Sigmoid colon (tissue), 7 donors: ENCODE data around the gene PDE3B. TPM values are rescaled to one million over a fixed set of nuclear protein-coding genes. Genes with fewer than 3 reads are reported as not detected.
A peak's percentile ranks its signal among the peaks of the same experiment; 100 is the strongest.
"Not testable (repeated sequence)": the region's sequence is repeated elsewhere in the genome, so short reads cannot be mapped to it uniquely, and the experiment has no call there.

Source experiments
- DNase-seq: peaks from one replicate; pipeline ENCODE4 v3.0.0-alpha.2; 2019
- H3K27ac ChIP-seq, 4 donors: fragments of 200-600 bp; sonication (generic); one replicate each; pipeline ENCODE4 v1.5.1; 2016 to 2019; ENCODE audit warnings: mild to moderate bottlenecking in 1 of 4
- H3K27me3 ChIP-seq, 3 donors: fragments of 200-600 bp; sonication (generic); one replicate each; pipeline ENCODE4 v1.5.1; 2019; ENCODE audit warnings: mild to moderate bottlenecking in 1 of 3
- H3K36me3 ChIP-seq, 4 donors: fragments of 200-600 bp; sonication (generic); one replicate each; pipeline ENCODE4 v1.5.1; 2016 to 2019
- H3K4me1 ChIP-seq, 4 donors: fragments of 200-600 bp; sonication (generic); one replicate each; pipeline ENCODE4 v1.5.1; 2017 to 2019
- H3K4me3 ChIP-seq, 4 donors: fragments of 200-600 bp; sonication (generic); one replicate each; pipeline ENCODE4 v1.5.1; 2017 to 2019; ENCODE audit warnings: mild to moderate bottlenecking in 2 of 4, moderate library complexity in 1 of 4
- H3K9me3 ChIP-seq, 4 donors: fragments of 200-600 bp in 3 of 4; sonication (generic) in 3 of 4; one replicate each; pipeline versions ENCODE4 v1.5.1 to v1.6.1; 2013 to 2019
- EP300 ChIP-seq, 4 donors: sonication (generic); formaldehyde crosslinking; IDR thresholded peaks; one replicate each; pipeline ENCODE4 v1.6.1; 2017; ENCODE audit warnings: antibody characterized with exemption in 4 of 4
- POLR2A ChIP-seq, 2 donors: fragments of 450-650 bp; IDR thresholded peaks; one replicate each; pipeline ENCODE4 v1.6.1; 2016; ENCODE audit warnings: antibody characterized with exemption in 2 of 2, mild to moderate bottlenecking in 2 of 2, moderate library complexity in 2 of 2
- POLR2AphosphoS5 ChIP-seq, 4 donors: sonication (generic); formaldehyde crosslinking; IDR thresholded peaks; one replicate each; pipeline ENCODE4 v1.6.1; 2017; ENCODE audit warnings: antibody characterized with exemption in 4 of 4
- WGBS, 2 donors: extraction: QIAGEN DNeasy Blood & Tissue Kit; methylation state at CpG; one replicate each; pipeline ENCODE4 v1.1.7; 2013; 5-methylcytosine and 5-hydroxymethylcytosine counted together
- intact Hi-C: fragments of 100-400 bp; cut with DNase I; formaldehyde crosslinking; loops from one replicate; pipeline ENCODE4 v1.15.1; 2023
- polyA plus RNA-seq, 3 donors: library from polyadenylated mRNA; stranded (reverse); fragments of 200-250 nt; gene quantifications; one replicate each; pipeline ENCODE4 v1.2.3, GENCODE V29; 2013
- total RNA-seq, 4 donors: library from RNA; depleted of rRNA; stranded (reverse); fragments of >200 nt; gene quantifications; one replicate each; pipeline ENCODE4 v1.1.0, GENCODE V29; 2016
- TF ChIP-seq, protein P1 (sequence below), 4 experiments: fragments of 450-650 bp in 3 of 4; fragments of 200-600 bp in 1 of 4; IDR thresholded peaks; one replicate each; pipeline ENCODE4 v1.5.1; 2016 to 2019; ENCODE audit warnings: antibody characterized with exemption in 4 of 4, mild to moderate bottlenecking in 3 of 4, moderate library complexity in 2 of 4
- donor health status: healthy with polysubstance abuse.
- donor health status: Bipolar disorder and iron deficiency.
- donor health status: healthy.

The PDE3B gene
- total and polyA plus RNA-seq, 7 donors: 1.2 to 132 (median 78.3) TPM

DNA sequence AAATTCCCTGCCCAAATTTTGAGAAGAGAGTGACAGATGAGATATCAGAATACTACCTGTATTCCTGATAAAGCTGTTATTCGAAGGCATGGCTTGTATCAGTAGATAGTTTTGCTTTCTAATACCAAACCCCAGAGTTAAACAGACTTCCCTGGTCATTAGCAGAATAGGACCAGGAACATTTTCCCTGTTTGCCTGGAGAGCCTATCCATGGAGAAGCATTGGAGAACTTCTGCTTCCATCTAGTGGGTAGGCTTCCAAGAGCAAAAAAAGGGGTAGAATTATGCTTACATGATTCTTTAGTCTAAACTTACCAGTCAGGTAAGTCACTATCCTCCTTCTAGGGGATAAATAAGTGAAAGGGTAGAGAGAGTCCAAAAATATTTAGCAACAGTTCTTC is 14.2 kb downstream of the PDE3B start:
- no peak overlapping the region for H3K27ac ChIP-seq
- no peak for TF ChIP-seq POLR2AphosphoS5 (IDR thresholded peaks at IDR 0.05)
- TF ChIP-seq EP300 (IDR thresholded peaks at IDR 0.05): no peak
- TF ChIP-seq POLR2A (IDR thresholded peaks at IDR 0.05): no peak
- TF ChIP-seq, protein P1, sequence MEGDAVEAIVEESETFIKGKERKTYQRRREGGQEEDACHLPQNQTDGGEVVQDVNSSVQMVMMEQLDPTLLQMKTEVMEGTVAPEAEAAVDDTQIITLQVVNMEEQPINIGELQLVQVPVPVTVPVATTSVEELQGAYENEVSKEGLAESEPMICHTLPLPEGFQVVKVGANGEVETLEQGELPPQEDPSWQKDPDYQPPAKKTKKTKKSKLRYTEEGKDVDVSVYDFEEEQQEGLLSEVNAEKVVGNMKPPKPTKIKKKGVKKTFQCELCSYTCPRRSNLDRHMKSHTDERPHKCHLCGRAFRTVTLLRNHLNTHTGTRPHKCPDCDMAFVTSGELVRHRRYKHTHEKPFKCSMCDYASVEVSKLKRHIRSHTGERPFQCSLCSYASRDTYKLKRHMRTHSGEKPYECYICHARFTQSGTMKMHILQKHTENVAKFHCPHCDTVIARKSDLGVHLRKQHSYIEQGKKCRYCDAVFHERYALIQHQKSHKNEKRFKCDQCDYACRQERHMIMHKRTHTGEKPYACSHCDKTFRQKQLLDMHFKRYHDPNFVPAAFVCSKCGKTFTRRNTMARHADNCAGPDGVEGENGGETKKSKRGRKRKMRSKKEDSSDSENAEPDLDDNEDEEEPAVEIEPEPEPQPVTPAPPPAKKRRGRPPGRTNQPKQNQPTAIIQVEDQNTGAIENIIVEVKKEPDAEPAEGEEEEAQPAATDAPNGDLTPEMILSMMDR (IDR thresholded peaks at IDR 0.05): no peak
- 94 to 97% methylated on average over 1 of the region's 1 CpG for WGBS, 2 donors
- no peaks in the 10 kb centered on the region for H3K27me3 ChIP-seq
- no peaks in the 10 kb centered on the region for H3K9me3 ChIP-seq
- intact Hi-C loops: no loop called here
- no peak overlapping the region for H3K4me3 ChIP-seq
- H3K36me3 ChIP-seq: peaks cover 0 to 15% (median 2%) of the 10 kb centered on the region in 4 donors
- DNase-seq: no peak
- H3K4me1 ChIP-seq: peaks cover 0 to 54% (median 10%) of the 10 kb centered on the region in 4 donors

DNA sequence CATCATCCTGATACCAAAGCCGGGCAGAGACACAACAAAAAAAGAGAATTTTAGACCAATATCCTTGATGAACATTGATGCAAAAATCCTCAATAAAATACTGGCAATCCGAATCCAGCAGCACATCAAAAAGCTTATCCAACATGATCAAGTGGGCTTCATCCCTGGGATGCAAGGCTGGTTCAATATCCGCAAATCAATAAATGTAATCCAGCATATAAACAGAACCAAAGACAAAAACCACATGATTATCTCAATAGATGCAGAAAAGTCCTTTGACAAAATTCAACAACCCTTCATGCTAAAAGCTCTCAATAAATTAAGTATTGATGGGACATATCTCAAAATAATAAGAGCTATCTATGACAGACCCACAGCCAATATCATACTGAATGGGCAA is 21.3 kb downstream of the PDE3B start:
- not testable (repeated sequence) for H3K27ac ChIP-seq
- WGBS, 2 donors: 90 to 96% methylated on average over 3 of the region's 3 CpGs

DNA sequence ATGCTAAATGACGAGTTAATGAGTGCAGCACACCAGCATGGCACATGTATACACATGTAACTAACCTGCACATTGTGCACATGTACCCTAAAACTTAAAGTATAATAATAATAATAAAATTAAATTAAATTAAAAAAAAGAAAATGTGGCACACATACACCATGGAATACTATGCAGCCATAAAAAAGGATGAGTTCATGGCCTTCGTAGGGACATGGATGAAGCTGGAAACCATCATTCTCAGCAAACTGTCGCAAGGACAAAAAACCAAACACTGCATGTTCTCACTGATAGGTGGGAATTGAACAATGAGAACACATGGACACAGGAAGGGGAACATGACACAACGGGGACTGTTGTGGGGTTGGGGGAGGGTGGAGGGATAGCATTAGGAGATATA is 23.7 kb downstream of the PDE3B start:
- H3K36me3 ChIP-seq, intact Hi-C loops, DNase-seq, H3K9me3 ChIP-seq, H3K27me3 ChIP-seq, H3K4me3 ChIP-seq, H3K27ac ChIP-seq: not testable (repeated sequence)
- 93 to 95% methylated on average over 4 of the region's 4 CpGs for WGBS, 2 donors
- H3K4me1 ChIP-seq: peaks cover 0 to 27% (median 8%) of the 10 kb centered on the region in 4 donors

More for the DNA sequence above, 21.3 kb downstream of the PDE3B start:
- intact Hi-C loops, DNase-seq, H3K27me3 ChIP-seq, H3K4me3 ChIP-seq, H3K9me3 ChIP-seq: not testable (repeated sequence)
- peaks cover 0 to 15% (median 5%) of the 10 kb centered on the region in 4 donors for H3K4me1 ChIP-seq
- peaks cover 0 to 12% (median 2%) of the 10 kb centered on the region in 4 donors for H3K36me3 ChIP-seq

DNA sequence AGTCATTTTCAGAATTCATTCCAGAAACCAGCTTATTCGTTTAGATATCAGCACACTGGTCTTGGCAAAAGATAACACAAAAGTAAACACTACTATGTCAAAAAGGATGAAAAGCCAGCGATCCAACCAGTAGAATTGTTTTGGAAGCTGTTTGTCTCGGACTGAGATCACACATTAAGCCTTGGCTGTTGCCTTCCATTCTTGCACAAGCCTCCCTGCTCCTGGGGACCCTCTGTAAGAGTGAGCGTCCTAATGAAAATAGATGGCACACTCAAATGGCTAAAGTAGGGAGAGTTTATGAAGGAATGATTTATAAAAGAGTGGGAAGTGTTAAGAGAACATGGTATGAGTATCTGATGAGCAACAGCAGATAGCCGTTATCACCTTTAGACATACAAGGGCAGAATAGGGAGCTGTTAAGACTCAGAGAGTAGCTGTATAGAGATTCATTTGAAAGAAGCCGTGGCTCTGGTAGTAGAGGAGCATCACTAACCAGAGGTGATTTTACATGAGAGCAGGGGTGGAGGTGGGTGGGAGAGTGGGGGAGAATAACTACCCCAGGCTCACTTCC is 25.2 kb downstream of the PDE3B start:
- 82 to 87% methylated on average over 6 of the region's 6 CpGs for WGBS, 2 donors
- H3K9me3 ChIP-seq: no peaks in the 10 kb centered on the region
- H3K27me3 ChIP-seq: no peaks in the 10 kb centered on the region
- H3K4me3 ChIP-seq: no peak overlapping the region
- intact Hi-C loops: no loop called here
- TF ChIP-seq, protein P1 (IDR thresholded peaks at IDR 0.05): no peak
- TF ChIP-seq EP300 (IDR thresholded peaks at IDR 0.05) (no peak), POLR2AphosphoS5 (IDR thresholded peaks at IDR 0.05) (no peak), POLR2A (IDR thresholded peaks at IDR 0.05) (no peak)
- no peaks in the 10 kb centered on the region for H3K36me3 ChIP-seq
- peaks cover 0 to 31% (median 9%) of the 10 kb centered on the region in 4 donors for H3K4me1 ChIP-seq
- peak overlapping the region in 1 of 4 donors; percentile 38 for H3K27ac ChIP-seq
- DNase-seq: no peak

DNA sequence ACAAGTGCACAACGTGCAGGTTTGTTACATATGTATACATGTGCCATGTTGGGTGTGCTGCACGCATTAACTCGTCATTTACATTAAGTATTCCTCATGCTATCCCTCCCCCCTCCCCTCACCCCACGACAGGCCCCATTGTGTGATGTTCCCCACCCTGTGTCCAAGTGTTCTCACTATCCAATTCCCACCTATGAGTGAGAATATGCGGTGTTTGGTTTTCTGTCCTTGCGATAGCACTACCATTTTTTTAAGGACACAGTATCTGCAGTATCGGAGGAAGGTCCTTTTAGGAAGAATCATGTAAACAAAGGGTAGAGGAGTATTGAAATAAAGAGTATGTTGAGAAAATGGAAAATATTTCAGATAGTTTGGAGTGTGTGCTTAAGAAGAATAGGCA is 25.9 kb downstream of the PDE3B start:
- Histone ChIP-seq H3K27me3 (no peaks in the 10 kb centered on the region), H3K4me1 (peaks cover 0 to 31% (median 9%) of the 10 kb centered on the region in 4 donors), H3K27ac (peak overlapping the region in 1 of 4 donors; percentile 38), H3K4me3 (no peak overlapping the region), H3K36me3 (no peaks in the 10 kb centered on the region), H3K9me3 (no peaks in the 10 kb centered on the region)
- TF ChIP-seq, protein P1 (IDR thresholded peaks at IDR 0.05): no peak
- TF ChIP-seq POLR2AphosphoS5 (IDR thresholded peaks at IDR 0.05) (no peak), POLR2A (IDR thresholded peaks at IDR 0.05) (no peak), EP300 (IDR thresholded peaks at IDR 0.05) (no peak)
- DNase-seq: no peak
- intact Hi-C loops: no loop called here
- WGBS, 2 donors: 91 to 95% methylated on average over 7 of the region's 7 CpGs

DNA sequence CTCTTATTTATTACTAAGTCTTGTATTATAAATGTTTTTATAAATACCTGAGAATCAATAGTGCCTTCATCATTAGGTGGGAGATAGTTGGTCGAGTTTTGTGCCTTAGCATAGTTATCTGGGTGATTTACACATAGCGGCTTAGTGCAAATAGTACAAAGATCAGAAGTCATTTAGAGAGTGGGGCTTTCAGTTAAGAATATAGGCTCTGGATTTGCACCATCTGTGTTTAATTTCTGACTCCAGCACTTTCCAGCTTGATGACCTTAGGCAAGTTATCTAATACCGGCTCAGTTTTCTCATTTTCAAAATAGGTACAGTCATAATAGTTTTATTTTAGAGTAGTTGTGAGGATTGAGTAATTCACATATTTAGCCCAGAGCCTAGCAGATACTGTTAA is 26.4 kb downstream of the PDE3B start:
- TF ChIP-seq, protein P1 (IDR thresholded peaks at IDR 0.05): no peak
- no peak for TF ChIP-seq POLR2A (IDR thresholded peaks at IDR 0.05)
- TF ChIP-seq EP300 (IDR thresholded peaks at IDR 0.05): no peak
- no peak for TF ChIP-seq POLR2AphosphoS5 (IDR thresholded peaks at IDR 0.05)
- intact Hi-C loops: loop anchor here (10.0 kb wide), 1 partner anchor 95 kb away; no protein-coding TSS in a partner anchor
- peaks cover 0 to 31% (median 9%) of the 10 kb centered on the region in 4 donors for H3K4me1 ChIP-seq
- H3K36me3 ChIP-seq: no peaks in the 10 kb centered on the region
- H3K4me3 ChIP-seq: no peak overlapping the region
- 55 to 72% methylated on average over 3 of the region's 3 CpGs for WGBS, 2 donors
- no peak for DNase-seq
- no peaks in the 10 kb centered on the region for H3K27me3 ChIP-seq
- H3K27ac ChIP-seq: peak overlapping the region in 1 of 4 donors; percentile 29
- no peaks in the 10 kb centered on the region for H3K9me3 ChIP-seq
